HG03342 (cell line): Measurements from ENCODE around the gene GALNT14.

Experiments used
- ATAC-seq: cut with Tn5 transposase; IDR thresholded peaks from one replicate; pipeline ENCODE4 v1.9.1; 2021; ENCODE audit warnings: mild to moderate bottlenecking, moderate library complexity; ENCODE audit not compliant: unreplicated experiment

GALNT14 gene

GRCh38 chr2:31089645-31090044 lies 48.6 kb downstream of the GALNT14 start:
- no peak for ATAC-seq

- ATAC-seq, result no peak
These were observed 49.6 kb downstream of the GALNT14 start for GRCh38 chr2:31088504-31089195.

- no peak for ATAC-seq
These were observed 50.7 kb downstream of the GALNT14 start for GRCh38 chr2:31087491-31087890.

- ATAC-seq, result no peak
These were observed 51.6 kb downstream of the GALNT14 start for GRCh38 chr2:31086590-31086989.

GRCh38 chr2:31083234-31083993 lies 54.8 kb downstream of the GALNT14 start:
- ATAC-seq, result no peak

- ATAC-seq, result no peak
These were observed 56.2 kb downstream of the GALNT14 start for GRCh38 chr2:31082002-31082401.

GRCh38 chr2:31081492-31081891 lies 56.7 kb downstream of the GALNT14 start:
- no peak for ATAC-seq

- ATAC-seq, result no peak
These were observed 57.9 kb downstream of the GALNT14 start for GRCh38 chr2:31080361-31080760.

- no peak for ATAC-seq
These were observed 58.6 kb downstream of the GALNT14 start for GRCh38 chr2:31079665-31080064.

GRCh38 chr2:31078579-31079105 lies 59.6 kb downstream of the GALNT14 start:
- ATAC-seq, result no peak

- ATAC-seq, result no peak
These were observed 60.2 kb downstream of the GALNT14 start for GRCh38 chr2:31078011-31078410.

- ATAC-seq, result no peak
These were observed 62.2 kb downstream of the GALNT14 start for GRCh38 chr2:31075941-31076590.

GRCh38 chr2:31075431-31075830 lies 62.8 kb downstream of the GALNT14 start:
- ATAC-seq, result no peak

GRCh38 chr2:31071741-31072140 lies 66.5 kb downstream of the GALNT14 start:
- ATAC-seq, result no peak

- ATAC-seq, result no peak
These were observed 67.7 kb downstream of the GALNT14 start for GRCh38 chr2:31070339-31071125.

- ATAC-seq, result no peak
These were observed 68.5 kb downstream of the GALNT14 start for GRCh38 chr2:31069643-31070325.

- ATAC-seq, result no peak
These were observed 71.0 kb downstream of the GALNT14 start for GRCh38 chr2:31067259-31067658.

- no peak for ATAC-seq
These were observed 71.7 kb downstream of the GALNT14 start for GRCh38 chr2:31066551-31066950.

- no peak for ATAC-seq
These were observed 72.2 kb downstream of the GALNT14 start for GRCh38 chr2:31066086-31066485.

- ATAC-seq, result no peak
These were observed 72.9 kb downstream of the GALNT14 start for GRCh38 chr2:31065356-31065755.
